Activated gamma-delta T cell treated with anti-CD3 and anti-CD28 coated beads, Interleukin-2, amount 50 U/mL, for 16 hours (primary cell): ENCODE data around the gene RPS6KA2.
"Not testable (repeated sequence)": the region's sequence is repeated elsewhere in the genome, so short reads cannot be mapped to it uniquely, and the experiment has no call there.

Experiments
- DNase-seq: peaks from one replicate; pipeline ENCODE4 v3.0.0-alpha.2; 2020; ENCODE audit warnings: low read depth

RPS6KA2 gene

DNA sequence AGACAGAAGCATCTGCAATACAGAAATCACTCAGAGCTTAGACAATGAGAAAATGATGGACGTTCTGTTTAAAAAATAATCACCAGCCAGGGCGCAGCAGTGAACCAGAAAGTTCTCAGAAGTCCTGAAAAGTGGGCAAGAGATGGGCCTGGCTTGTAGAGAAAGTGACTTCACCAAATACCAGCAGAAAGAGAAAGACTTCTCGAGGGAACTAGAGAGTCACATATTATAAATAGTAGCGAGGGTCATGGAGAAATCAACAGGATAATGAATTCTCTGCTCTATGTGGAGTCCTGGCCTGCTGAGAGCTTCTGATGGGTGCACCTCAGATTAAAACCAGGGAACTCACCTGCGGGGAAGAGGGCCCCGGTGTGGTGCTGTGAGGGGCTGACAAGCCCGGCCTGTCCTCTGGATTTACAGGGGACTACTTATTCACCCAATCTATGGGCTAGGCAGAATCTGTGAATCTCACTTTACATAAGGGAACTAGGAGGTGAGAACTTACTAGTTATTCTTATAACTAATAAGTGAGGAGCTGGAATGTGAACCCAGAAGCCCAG, 35.0 kb downstream of the RPS6KA2 start:
- no peak for DNase-seq

DNA sequence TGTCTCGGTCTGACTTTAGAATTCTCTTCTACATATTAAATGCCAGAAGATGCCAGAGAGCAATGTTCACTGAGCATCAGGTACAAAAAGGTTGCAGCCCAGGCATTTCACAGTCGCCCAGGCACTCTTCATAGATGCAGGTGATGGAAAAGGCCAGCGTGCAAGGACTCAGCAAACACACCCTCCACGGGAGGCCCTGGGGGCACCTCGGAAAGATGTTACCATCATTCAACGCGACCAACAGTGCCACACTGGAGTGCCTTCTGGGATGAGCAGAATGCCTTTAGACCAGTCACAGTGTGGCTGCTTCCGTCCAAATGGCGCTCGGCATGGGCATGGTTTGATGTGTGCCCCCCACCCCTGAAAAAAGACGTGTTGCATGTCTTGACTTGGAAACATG, 36.0 kb downstream of the RPS6KA2 start:
- no peak for DNase-seq

DNA sequence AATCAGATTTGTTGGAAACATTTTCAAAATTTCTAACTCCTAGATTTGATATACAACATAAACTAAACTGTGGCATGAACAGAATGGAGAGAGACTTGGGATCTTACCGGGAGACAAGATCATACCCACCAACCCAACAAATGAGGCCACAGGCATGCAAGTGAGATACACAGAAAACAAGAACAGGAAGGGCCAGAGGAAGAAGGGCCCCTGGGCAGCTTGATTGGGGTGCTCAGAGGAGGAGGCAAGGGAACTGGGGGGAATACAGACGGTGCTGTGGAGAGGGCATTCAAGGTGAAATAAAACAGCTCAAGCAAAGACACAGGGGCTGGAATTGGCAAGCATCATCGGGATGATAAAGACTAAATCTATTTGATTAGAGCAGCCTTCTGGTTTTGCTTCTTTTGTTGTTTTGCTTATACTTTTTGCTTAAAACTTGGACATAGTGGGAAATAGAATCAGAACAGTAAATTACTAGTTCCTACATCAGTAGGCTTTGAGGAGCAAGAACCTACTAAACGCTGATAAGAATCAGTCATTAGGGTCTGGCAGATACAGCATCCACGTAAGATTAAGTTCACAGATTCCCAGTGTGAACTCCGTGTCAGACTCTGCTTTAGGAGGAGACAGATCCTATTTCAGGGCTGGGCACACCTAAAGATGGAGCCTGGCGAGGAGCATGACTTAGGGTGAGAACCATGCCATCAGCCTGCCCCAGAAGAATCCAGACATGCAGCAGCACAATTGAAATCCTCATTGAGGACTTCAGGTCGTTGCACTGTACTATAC, 37.1 kb downstream of the RPS6KA2 start:
- no peak for DNase-seq

DNA sequence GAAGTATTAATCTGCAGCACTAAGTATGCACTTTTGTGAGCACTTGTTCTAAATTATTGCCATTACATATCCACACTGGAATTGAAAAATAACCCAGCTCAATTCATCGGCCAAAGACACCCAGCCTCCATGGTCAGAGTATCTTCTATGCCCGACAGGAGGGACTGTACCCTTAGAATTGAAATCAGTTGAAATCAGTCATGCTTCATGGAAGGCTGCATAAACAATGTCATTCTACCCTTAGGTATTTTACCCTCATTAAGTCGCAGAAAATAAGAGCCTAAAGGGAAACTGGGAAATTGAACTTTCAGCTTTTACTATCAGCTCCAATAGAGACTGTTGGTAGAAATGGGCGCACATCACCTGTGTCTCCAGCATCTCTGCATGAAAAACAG, 37.7 kb downstream of the RPS6KA2 start:
- DNase-seq = no peak

DNA sequence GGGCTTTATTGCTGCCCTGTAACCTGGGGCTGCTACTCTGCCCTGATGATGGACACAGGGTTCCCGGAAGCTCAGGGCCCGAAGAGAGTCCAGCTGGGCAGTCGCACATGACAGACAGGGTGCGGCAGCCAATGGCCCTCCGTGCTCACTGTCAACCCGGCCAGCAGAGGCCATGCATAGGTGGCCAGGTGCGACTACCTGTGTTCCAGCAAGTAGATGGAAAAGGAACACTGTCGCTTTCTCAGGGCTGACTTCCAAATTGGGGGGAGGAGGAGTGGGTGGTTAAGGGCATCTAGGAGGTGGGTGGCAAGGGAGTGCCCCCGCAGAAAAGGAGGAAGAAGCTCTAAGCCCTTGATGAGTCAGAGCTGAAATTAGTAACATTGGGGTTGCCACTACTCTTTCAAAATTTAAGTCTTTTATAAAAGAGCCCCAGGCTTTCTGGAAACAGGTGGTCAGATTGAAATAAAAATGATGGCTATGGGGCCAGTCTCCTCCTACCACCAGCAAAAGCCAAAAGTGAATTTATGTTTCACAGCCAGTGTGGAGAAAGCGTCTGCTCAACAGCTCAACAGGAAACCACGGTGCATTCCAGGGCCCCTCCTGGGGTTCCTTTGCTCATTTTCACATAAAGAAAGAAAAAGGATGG, 38.2 kb downstream of the RPS6KA2 start:
- no peak for DNase-seq

DNA sequence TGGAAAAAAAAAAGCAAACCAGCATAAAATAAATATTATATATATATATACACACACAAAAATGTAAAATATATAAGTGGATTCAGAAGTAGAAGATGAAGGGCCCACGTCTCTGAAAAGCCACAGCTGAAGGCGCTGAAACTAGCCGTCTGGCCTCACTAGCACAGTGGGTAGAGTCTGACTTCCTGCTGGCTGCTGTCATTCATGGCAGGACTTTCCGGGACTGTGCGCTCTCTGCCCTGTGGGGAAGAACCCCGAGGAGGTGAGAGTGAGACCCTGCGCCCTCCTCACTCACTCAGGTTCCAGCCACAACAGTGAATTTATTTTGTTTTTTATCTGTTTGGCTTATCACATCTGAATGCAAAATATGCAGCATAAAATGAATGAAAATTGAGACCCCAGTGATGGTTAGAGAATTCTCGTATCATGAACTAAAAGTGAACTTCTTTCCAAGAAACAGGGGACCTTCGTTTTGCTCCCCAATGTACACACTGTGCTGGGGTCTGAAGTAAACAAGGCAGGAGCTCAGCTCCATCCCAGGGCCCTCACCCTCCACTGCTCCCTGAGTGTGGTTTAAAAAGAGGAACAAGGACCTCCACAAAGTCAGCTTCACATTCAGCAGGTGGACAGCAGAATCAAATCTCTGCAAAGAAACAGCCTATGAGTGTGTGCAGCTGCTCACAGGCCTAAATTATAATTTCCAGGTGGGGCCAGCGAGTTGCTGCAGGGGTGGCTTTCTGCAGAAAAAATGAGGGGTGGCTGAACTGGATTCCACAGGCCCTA, 39.2 kb downstream of the RPS6KA2 start:
- DNase-seq = no peak

DNA sequence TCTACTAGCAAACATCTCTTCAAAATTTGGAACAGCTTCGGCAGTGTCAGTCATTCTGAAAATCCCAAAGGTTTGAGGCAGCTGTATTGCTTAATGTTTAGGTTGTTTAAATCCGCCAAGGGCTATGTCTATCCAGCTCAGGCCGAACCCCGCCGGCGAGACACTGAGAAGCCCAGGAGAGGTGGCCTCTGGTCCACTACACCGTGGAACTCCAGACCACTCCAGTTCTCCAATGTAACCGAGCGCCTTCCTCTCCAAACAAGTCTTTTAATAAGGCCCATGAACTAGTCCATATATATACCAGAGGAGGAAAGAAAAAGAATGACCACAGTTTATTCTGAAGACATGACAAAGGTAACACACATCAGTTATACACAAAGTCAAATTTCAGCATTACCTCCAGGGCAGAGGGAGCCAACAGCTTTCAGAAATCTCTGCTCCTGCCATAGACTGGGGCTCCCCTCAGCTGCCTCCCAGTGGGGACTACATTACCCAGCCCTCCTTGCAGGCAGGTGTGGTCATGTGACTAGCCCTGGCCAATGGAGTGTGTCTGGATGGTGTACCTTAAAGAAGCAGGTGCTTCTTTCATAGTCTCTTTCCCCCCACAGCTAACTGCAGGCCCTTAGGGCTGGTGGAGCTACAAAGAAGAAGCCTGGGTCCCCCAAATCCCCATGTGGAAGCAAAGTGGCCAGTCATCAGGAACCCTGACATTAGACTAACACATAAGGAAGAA, 40.5 kb downstream of the RPS6KA2 start, which contains the start of gene RAMACL:
RAMACL (minus strand) TSS at position 255 of the 733 bp plus-strand sequence; CDS start at position 54, 201 bp downstream.
- DNase-seq = peak; percentile 5

DNA sequence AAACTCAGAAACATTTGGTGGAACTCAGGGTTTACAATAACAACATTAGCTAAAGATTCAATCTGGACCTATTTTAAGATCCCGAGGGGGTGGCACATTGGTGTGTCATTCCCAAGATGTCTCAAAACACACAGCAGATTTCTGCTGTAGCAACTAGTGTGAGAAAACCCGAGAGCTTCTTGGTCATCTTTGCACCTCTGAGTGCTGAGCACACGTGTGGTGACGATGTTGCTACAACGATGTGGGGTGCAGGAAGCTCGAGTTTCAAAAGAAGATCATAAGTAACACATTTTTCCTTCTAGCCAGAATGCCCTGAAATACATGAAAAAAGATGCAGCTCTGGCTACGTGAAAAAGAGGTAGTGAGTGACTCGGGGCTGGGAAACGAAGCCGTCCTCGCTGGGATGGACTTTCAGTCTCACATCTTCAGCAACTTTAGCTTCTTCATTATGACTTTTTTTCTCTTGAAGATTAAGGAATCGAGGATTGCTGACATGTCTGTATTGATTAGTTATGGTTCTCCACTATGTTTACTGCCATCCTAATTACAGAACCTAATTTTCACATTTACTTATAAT, 42.1 kb downstream of the RPS6KA2 start:
- DNase-seq = no peak

DNA sequence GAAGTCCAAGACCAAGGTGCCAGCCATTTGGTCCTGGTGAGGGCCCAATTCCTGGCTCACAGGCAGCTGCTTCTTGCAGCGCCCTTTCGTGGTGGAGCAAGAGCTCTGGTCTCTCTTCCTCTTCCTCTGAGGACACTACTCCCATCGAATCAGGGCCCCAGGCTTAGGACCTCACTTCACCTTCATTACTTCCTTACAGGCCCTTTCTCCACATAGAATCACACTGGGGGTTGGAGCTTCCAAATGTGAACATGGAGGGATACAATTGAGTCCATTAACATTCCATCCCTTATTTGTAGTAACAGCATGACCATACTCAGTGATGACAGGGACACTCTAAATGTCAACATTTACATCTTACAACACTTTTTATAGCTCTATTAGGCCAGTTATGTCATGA, 42.9 kb downstream of the RPS6KA2 start:
- no peak for DNase-seq

DNA sequence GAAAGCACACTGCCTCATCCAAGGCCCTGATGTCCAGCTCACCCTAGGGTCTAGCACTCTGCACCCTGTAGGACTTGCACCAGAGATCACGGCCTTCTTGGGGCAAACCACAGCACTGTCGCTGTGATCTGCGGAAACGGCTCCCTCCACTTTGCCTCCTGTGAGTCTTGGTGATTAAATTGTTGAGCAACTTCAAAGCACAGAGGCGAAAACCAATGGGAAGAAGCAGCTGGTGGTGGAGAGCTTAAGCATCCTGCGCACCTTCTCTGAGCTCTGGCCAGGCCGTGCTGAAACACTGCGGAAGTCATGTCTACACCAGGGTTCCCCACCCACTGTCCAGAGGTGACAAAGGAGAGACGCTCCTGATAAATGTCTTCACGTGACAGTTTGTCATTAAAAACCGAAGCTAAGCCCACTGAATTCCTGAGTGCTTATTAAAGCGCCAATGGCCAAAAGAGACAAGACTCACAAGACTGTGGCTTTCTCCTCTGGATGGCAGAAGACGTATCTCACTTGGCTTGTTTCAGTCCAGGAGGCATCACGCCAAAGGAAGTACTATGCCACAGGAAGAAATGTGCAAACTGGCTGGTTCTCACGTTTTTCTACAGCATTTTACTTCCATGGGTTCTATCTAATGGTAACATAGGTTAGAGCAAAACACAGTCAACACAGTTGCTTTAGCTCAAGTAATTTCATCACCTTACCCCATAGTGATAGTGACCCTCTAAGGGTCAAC, 43.7 kb downstream of the RPS6KA2 start:
- no peak for DNase-seq

DNA sequence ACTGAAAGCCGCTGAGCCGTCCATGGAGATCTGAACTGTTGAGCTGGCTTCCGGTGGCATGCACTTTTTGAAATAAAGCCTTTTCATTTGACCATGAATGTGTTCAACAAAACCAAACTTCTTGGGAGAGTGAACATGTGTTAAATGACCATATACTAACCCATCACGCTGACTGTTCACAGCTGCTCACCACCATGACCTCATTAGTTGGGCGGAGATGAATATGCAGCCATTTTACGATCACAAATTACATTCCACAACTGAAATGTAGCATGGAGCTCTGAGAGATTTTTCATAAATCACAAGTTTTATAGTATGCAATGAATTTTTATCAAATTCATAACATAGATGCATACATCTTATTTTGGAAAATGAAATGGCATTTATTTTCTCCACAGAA, 44.8 kb downstream of the RPS6KA2 start:
- no peak for DNase-seq

DNA sequence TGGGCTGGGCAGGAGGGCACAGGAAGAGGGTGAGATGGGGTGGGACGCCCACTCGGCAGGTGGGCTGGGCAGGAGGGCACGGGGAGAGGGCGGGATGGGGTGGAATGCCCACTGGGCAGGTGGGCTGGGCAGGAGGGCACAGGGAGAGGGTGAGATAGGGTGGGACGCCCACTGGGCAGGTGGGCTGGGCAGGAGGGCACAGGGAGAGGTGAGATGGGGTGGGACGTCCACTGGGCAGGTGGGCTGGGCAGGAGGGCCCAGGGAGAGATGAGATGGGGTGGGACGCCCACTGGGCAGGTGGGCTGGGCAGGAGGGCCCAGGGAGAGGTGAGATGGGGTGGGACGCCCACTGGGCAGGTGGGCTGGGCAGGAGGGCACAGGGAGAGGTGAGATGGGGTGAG, 45.2 kb downstream of the RPS6KA2 start:
- not testable (repeated sequence) for DNase-seq

DNA sequence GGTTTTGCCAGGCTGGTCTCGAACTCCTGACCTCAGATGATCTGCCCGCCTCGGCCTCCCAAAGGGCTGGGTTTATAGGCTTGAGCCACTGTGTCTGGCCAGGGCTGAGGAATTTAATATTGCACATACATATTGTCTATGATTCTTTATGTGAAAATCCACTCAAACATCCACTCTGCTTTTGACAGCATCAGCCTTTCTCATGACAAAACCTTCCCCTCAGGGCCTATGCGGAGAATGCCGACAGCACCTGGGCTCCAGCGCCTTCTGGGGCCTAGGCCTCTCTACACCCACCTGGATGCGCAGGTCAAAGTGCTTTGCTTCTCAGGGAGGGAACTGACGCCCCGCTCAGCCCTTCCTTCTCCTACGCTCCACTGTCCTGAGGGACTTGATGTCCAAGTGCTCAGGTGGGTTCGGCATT, 46.0 kb downstream of the RPS6KA2 start:
- DNase-seq = no peak

DNA sequence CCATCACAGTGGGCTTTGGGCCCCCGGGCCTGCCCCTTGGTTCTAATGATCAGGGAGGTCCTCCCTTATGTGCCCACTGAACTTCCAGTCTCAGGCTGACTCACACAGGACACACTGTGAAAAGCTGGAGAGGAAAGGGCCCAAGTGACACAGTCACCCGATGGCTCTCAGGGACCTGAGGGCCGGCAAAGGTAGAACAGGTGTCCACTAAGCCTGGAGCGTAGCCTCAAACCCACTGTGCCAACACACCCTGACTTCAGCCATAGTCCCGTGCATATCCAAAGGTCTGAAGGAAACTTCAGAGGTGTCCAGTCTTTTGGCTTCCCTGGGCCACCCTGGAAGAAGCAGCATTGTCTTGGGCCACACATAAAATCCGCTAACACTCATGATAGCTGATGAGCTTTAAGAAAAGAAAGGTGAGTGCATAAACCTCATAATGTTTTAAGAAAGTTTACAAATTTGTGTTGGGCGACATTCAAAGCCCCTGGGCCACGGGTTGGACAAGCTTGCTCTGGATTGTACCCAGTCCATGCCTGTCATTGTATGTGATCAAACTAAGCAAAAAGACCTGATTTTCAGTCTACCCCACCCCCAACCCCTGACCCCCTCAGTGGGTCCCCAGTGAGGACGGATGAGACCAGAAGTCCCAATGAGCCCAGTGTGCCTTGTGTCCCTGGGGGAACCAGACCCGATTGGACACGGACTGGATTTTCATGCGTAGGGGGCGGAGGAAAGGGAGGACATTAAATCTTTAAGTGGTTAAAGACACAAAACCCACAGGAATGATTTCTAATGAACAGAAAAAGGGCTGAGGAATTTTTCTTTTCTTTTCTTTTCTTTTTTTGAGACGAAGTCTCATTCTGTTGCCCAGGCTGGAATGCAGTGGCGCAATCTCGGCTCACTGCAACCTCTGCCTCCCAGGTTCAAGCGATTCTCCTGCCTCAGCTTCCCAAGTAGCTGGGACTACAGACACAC, 46.7 kb downstream of the RPS6KA2 start:
- no peak for DNase-seq

DNA sequence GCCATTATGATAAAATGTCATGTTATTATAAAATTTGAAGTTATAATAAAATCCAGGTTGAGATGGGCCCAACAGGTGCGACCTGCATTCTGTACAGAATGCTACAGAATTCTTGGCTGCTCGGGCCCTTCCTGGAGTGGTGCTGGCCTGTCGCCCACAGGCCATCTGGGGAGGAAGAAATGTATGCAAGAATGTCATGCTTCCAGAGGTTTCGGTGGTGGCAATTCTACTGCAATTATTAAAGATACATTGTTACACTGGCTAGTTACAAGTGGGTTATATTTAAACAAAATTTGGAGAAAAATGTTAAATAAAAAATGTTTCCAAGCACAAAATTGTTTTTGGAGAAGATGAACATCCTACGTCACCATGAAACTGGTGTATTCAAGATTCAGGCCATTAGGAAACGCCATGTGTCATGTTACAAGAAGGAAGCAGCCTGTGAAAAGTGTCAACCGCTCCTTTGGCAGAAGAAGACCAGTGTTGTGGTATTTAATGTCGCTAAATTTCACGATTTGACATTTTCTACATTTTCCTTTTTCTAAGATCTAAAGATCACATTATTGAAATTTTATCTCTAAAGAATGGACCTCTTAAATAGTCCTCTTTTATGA, 47.7 kb downstream of the RPS6KA2 start:
- DNase-seq = no peak

DNA sequence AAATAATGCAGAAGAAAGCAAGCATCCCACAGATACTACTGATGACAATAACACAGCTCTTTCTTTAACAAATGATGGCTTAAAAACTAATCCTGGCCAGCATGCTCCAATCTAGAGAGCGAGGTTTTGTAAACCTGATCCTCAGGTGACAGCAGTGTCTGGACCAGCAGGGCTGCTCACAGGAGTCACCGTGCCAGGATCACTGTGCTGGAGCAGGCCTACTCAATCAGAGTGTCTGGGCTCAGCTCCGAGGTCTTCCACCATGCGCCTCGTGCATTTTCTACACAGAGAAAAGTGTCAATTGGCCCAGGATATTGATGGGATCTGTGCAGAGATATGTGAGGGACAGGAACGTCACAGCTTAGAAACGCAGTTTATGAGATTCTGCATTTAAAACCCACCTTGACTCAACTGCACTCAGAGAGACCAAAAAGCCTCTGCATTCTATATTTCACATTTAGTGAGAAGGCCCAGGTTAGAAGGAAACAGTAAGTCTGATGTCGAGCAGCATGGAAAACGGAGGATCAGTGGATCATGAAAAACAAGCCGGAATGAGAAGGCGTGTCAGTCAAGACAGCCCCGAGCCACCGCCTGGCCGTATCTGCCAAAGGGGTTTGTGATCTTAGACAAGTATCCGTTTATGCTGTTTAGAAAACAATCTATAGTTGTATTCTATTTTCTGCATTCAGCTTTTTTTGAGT, 48.4 kb downstream of the RPS6KA2 start:
- no peak for DNase-seq

DNA sequence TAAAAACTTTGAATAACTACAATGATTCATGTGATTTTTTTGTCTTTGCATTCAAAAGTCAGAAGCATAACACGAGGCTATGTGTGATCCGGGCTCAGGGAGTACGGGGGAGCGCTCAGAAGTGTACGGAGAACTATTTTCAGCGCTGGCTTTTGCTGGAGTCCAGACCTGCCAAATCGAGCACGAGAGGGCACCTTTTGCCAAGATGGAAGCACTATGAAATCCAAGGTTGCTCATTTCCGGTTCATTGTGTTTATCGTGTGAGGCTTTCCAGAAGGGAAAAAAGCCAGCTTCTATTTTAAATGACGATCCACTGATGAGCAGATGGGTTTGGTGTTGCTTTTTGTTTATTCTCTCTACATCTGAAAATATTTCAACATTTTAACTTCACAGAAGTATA, 51.8 kb downstream of the RPS6KA2 start:
- DNase-seq = no peak

DNA sequence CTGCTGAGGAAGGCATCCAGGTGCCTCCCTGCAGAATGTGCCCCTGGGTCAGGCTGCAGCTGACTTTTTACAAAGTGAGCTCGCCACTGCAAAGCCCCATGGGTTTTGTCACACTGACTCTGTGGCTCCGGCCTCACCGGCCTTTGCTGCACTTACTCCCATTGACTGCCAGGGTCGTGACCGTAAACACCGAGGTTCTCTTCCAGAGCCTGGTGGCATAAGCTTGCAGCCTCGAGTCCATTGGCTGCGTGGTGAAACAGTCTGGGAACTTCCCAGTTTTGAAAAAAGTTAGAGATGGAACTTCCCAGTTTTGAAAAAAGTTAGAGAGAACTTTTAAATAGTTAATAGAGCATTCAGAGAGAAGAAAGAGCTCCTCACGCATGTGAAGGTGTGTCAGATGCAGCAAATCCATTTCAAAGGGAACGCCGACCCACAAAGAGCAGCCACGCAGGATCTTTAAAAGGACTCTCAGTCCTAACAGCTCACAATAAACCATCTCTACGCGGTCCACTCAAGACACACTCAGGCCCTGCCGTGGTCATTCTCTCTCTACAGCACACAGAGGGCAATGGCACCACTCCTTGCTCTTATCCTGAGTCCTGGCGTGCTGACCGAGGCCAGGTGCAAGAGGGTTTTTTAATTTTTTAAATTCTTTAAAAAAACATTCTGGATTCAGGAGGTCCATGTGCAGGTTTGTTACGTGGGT, 53.4 kb downstream of the RPS6KA2 start:
- no peak for DNase-seq
